K562 (cell line): ENCODE results near the gene RNF25. TPM values are rescaled to one million over a fixed set of nuclear protein-coding genes. Genes with fewer than 3 reads are reported as not detected.

ENCODE experiments used
- CC2D1A ChIP-seq: fragments of 450-650 bp; IDR thresholded peaks from 2 replicates; pipeline ENCODE4 v1.6.1; 2017; ENCODE audit warnings: mild to moderate bottlenecking
- DMBX1 ChIP-seq: fragments of 250-450 bp; sonication (Bioruptor Pico); IDR thresholded peaks from 2 replicates; pipeline ENCODE4 v1.8.0; 2022; ENCODE audit warnings: inconsistent platforms, mild to moderate bottlenecking, moderate library complexity, borderline replicate concordance
- FOXK1 ChIP-seq: sonication (generic); formaldehyde crosslinking; IDR thresholded peaks from 2 replicates; pipeline ENCODE4 v1.8.0; 2022; ENCODE audit warnings: missing genetic modification reagents, mild to moderate bottlenecking, borderline replicate concordance
- FOXM1 ChIP-seq, 2 experiments: fragments of 450-650 bp in 1 of 2; sonication (generic) in 1 of 2; formaldehyde crosslinking in 1 of 2; IDR thresholded peaks; 2 replicates each; pipeline versions ENCODE4 v1.6.1 to v1.9.0; 2017 to 2022; ENCODE audit warnings: low read depth in 2 of 2, mild to moderate bottlenecking in 2 of 2, missing genetic modification reagents in 1 of 2, moderate library complexity in 1 of 2
- GABPA ChIP-seq: fragments of 200-800 bp; sonication (Bioruptor generic); conservative IDR thresholded peaks from 2 replicates; pipeline ENCODE4 v1.6.1; 2016; ENCODE audit warnings: low read depth, missing genetic modification characterization, missing compliant biosample characterization
- HDGF ChIP-seq: fragments of 450-650 bp; IDR thresholded peaks from 2 replicates; pipeline ENCODE4 v1.6.1; 2016
- KDM5B ChIP-seq: fragments of 200-600 bp; sonication (generic); IDR thresholded peaks from 2 replicates; pipeline ENCODE4 v1.6.1; 2012; ENCODE audit warnings: low read depth, mild to moderate bottlenecking, moderate library complexity, low read length, control low read depth, inconsistent platforms; ENCODE audit not compliant: insufficient replicate concordance
- NCOR1 ChIP-seq: fragments of 450-650 bp; IDR thresholded peaks from 2 replicates; pipeline ENCODE4 v1.6.1; 2016; ENCODE audit warnings: mild to moderate bottlenecking, moderate library complexity
- NFIC ChIP-seq: fragments of 450-650 bp; IDR thresholded peaks from 2 replicates; pipeline ENCODE4 v1.6.1; 2017; ENCODE audit warnings: mild to moderate bottlenecking, inconsistent platforms
- PHF8 ChIP-seq: fragments of 200-600 bp; sonication (generic); IDR thresholded peaks from 2 replicates; pipeline ENCODE4 v1.6.1; 2012; ENCODE audit warnings: mixed run types, mild to moderate bottlenecking, inconsistent platforms, low read length, moderate library complexity, borderline replicate concordance
- RAD51 ChIP-seq: fragments of 450-650 bp; IDR thresholded peaks from 2 replicates; pipeline ENCODE4 v1.7.1; 2016; ENCODE audit warnings: low read depth, mild to moderate bottlenecking, borderline replicate concordance
- RCOR1 ChIP-seq, 2 experiments: IDR thresholded peaks; 2 replicates each; pipeline ENCODE4 v1.6.1; 2012; ENCODE audit warnings: low read depth in 2 of 2, low read length in 2 of 2, borderline replicate concordance in 1 of 2, improper control_type of control experiment in 1 of 2
- RFX1 ChIP-seq: fragments of 450-650 bp; IDR thresholded peaks from 2 replicates; pipeline ENCODE4 v1.6.1; 2016; ENCODE audit warnings: mild to moderate bottlenecking, moderate library complexity
- SAFB ChIP-seq: fragments of 200-400 bp; formaldehyde crosslinking; IDR thresholded peaks from 2 replicates; pipeline ENCODE4 v1.6.1; 2017; ENCODE audit warnings: low read depth, low read length, borderline replicate concordance
- SOX6 ChIP-seq: fragments of 450-650 bp; IDR thresholded peaks from 2 replicates; pipeline ENCODE4 v1.6.1; 2014; ENCODE audit warnings: mild to moderate bottlenecking
- SRF ChIP-seq, 2 experiments: fragments of 250-450, 450-650 bp in 1 of 2; sonication (Bioruptor Pico) in 1 of 2; sonication (generic) in 1 of 2; formaldehyde crosslinking; IDR thresholded peaks; 2 replicates each; pipeline versions ENCODE4 v1.5.0 to v1.5.1; 2020 to 2022; ENCODE audit warnings: mild to moderate bottlenecking in 1 of 2, missing genetic modification reagents in 1 of 2
- SRSF7 ChIP-seq: fragments of 200-400 bp; formaldehyde crosslinking; optimal IDR thresholded peaks from 2 replicates; pipeline ENCODE3; 2017; ENCODE audit warnings: mild to moderate bottlenecking, low read depth, low read length
- TCF3 ChIP-seq: sonication (generic); formaldehyde crosslinking; IDR thresholded peaks from 2 replicates; pipeline ENCODE4 v1.4.0; 2020; ENCODE audit warnings: mild to moderate bottlenecking, missing genetic modification reagents
- U2AF1 ChIP-seq: fragments of 200-400 bp; formaldehyde crosslinking; optimal IDR thresholded peaks from 2 replicates; pipeline ENCODE3; 2017; ENCODE audit warnings: mild to moderate bottlenecking, low read depth, low read length, moderate library complexity
- ZNF121 ChIP-seq: sonication (generic); formaldehyde crosslinking; conservative IDR thresholded peaks from 2 replicates; pipeline ENCODE4 v1.8.0; 2022; ENCODE audit warnings: missing genetic modification reagents
- ZNF3 ChIP-seq: fragments of 250-450 bp; sonication (Bioruptor Pico); IDR thresholded peaks from 2 replicates; pipeline ENCODE4 v1.5.0; 2021; ENCODE audit warnings: mild to moderate bottlenecking, moderate library complexity
- ZNF444 ChIP-seq: fragments of 250-450 bp; sonication (Bioruptor Pico); IDR thresholded peaks from 2 replicates; pipeline ENCODE4 v1.4.0; 2020; ENCODE audit warnings: mild to moderate bottlenecking, moderate library complexity
- ZNF695 ChIP-seq: fragments of 450-650 bp; formaldehyde crosslinking; IDR thresholded peaks from 2 replicates; pipeline ENCODE4 v1.4.0; 2020; ENCODE audit warnings: mild to moderate bottlenecking, moderate library complexity
- ZNF785 ChIP-seq: fragments of 250-450 bp; sonication (Bioruptor Pico); IDR thresholded peaks from 2 replicates; pipeline ENCODE4 v1.4.0; 2020; ENCODE audit warnings: mild to moderate bottlenecking
- polyA plus RNA-seq, 8 experiments: library from polyadenylated mRNA; depleted of rRNA in 4 of 8; stranded (reverse) in 5 of 8; unstranded in 3 of 8; fragments of >200 nt; fragmentation: Nextera tagmentation in 2 of 8; fragmentation: Illumina TruSeq in 1 of 8; extraction: Ambion mirVana in 2 of 8; extraction: Trizol in 1 of 8; gene quantifications; 2 replicates each; pipeline versions ENCODE4 v1.2.1 to v1.2.3, GENCODE V29; 2011 to 2014; ENCODE audit warnings: inconsistent platforms in 1 of 8, missing spikeins in 1 of 8
- total RNA-seq, 7 experiments: library from RNA; depleted of rRNA in 6 of 7; stranded (reverse); fragments of >200 nt in 6 of 7; fragmentation: Illumina TruSeq in 2 of 7; extraction: Trizol in 2 of 7; gene quantifications; 2 replicates each; pipeline versions ENCODE4 v1.2.1 to v1.2.3, GENCODE V29; 2011 to 2021; ENCODE audit warnings: low replicate concordance in 1 of 7
- TF ChIP-seq, protein P1 (sequence below): fragments of 250-450 bp; sonication (Bioruptor Pico); IDR thresholded peaks from 2 replicates; pipeline ENCODE4 v1.5.0; 2021; ENCODE audit warnings: mild to moderate bottlenecking, borderline replicate concordance
- TF ChIP-seq, protein P2 (sequence below): fragments of 450-650 bp; formaldehyde crosslinking; IDR thresholded peaks from 2 replicates; pipeline ENCODE4 v1.4.0; 2022; ENCODE audit warnings: mild to moderate bottlenecking, moderate library complexity

The RNF25 gene
- total and polyA plus RNA-seq, 9 of the 15 experiments (the other 6 are each of a cell fraction or from before 2014, with no cell fraction given), result 2.3 to 49.8 (median 20.5) TPM

DNA sequence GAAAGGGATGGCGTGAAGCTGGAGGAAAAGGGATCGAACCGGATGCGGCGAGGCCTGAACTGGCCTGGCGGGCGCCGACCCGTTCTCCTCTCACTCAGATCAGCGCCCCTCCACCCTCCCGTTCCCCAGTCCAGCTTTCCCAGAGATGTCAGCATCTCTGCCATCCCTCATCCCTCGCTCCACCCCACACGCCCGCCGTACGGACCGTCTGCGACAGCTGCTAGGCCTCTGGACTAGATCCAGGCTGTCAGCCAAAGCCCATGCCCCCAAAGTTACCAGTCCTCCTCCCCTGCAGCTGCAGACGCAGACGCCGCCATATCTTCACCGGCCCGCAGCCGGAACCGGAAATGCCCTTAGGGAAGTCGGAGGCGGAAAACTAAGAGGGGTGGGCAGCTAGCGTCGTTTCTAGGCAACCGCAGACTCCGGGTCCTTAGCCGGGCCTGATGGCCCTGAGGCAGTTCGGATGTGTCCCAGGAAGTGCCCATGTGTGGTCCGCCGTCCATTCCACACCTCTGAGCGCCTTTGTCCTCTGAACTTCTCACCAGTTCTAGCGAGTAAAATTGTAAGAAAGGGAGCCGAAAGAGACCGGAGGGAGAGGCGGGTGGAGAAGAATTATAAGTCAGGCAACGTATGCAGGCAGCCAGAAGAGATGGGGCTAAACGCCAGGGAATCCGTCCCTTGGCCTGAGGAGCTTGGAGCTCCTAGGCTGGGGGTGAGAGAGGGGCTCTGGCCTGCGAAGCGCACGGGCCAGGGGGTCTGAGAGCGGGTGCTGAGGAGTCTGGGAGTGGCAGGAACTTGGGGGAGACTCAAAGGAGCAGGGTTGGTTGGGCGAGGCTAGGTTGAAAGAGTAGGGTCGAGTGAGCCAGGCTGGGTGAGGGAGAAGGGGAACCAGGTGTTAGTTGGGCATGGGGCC is at the start of gene RNF25, which contains the start of gene STK36 (continued):
- TF ChIP-seq, protein P1, sequence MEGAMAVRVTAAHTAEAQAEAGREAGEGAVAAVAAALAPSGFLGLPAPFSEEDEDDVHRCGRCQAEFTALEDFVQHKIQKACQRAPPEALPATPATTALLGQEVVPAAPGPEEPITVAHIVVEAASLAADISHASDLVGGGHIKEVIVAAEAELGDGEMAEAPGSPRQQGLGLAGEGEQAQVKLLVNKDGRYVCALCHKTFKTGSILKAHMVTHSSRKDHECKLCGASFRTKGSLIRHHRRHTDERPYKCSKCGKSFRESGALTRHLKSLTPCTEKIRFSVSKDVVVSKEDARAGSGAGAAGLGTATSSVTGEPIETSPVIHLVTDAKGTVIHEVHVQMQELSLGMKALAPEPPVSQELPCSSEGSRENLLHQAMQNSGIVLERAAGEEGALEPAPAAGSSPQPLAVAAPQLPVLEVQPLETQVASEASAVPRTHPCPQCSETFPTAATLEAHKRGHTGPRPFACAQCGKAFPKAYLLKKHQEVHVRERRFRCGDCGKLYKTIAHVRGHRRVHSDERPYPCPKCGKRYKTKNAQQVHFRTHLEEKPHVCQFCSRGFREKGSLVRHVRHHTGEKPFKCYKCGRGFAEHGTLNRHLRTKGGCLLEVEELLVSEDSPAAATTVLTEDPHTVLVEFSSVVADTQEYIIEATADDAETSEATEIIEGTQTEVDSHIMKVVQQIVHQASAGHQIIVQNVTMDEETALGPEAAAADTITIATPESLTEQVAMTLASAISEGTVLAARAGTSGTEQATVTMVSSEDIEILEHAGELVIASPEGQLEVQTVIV, result no peak
- no peak for TF ChIP-seq SAFB
- TF ChIP-seq HDGF, result no peak
- no peak for TF ChIP-seq NCOR1
- TF ChIP-seq ZNF3 (CRISPR knock-in tag), result no peak
- no peak for TF ChIP-seq SRSF7
- no peak for TF ChIP-seq ZNF444 (CRISPR knock-in tag)
- no peak for TF ChIP-seq SOX6
- no peak for TF ChIP-seq ZNF785 (CRISPR knock-in tag)
- TF ChIP-seq CC2D1A, result no peak
- no peak for TF ChIP-seq U2AF1
- no peak for TF ChIP-seq DMBX1
- no peak for TF ChIP-seq FOXK1 (CRISPR knock-in tag)
- TF ChIP-seq FOXM1 (IDR thresholded peaks at IDR 0.05; ENCODE audit: low read depth), result no peak
- TF ChIP-seq FOXM1 (CRISPR knock-in tag; IDR thresholded peaks at IDR 0.05; ENCODE audit: low read depth), result no peak
- peak in 1 of 2 experiments; percentile 59; a peak in 1 of 4 replicates for TF ChIP-seq SRF (CRISPR knock-in tag; IDR thresholded peaks at IDR 0.05)
- peak; percentile 91 for TF ChIP-seq RFX1
- no peak for TF ChIP-seq ZNF695 (CRISPR knock-in tag)
- peak in 1 of 2 experiments; percentile 35; a peak in 1 of 4 replicates for TF ChIP-seq RCOR1 (IDR thresholded peaks at IDR 0.05; ENCODE audit: borderline replicate concordance in 1 of 2, low read depth in 2 of 2, low read length in 2 of 2)
- TF ChIP-seq RAD51, result no peak
- peak; percentile 90; the same call in 1 of the 2 replicates for TF ChIP-seq PHF8
- TF ChIP-seq KDM5B, result peak; percentile 80
- TF ChIP-seq GABPA, result peak; percentile 96
- TF ChIP-seq NFIC, result peak; percentile 35; the same call in 1 of the 2 replicates
- TF ChIP-seq ZNF121 (CRISPR knock-in tag), result no peak
- TF ChIP-seq, protein P2, sequence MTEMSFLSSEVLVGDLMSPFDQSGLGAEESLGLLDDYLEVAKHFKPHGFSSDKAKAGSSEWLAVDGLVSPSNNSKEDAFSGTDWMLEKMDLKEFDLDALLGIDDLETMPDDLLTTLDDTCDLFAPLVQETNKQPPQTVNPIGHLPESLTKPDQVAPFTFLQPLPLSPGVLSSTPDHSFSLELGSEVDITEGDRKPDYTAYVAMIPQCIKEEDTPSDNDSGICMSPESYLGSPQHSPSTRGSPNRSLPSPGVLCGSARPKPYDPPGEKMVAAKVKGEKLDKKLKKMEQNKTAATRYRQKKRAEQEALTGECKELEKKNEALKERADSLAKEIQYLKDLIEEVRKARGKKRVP (CRISPR knock-in tag), result no peak
- no peak for TF ChIP-seq TCF3 (CRISPR knock-in tag)
